A549 (cell line): Measurements from ENCODE around the gene TRIM3. TPM values are rescaled to one million over a fixed set of nuclear protein-coding genes. Genes with fewer than 3 reads are reported as not detected.

Experiments used
- ATAC-seq, 2 experiments: fragments of 200-7000 bp in 1 of 2; fragments of >200 bp in 1 of 2; cut with Nextera tagmentation in 1 of 2; cut with Tn5 transposase in 1 of 2; 3 replicates each; pipeline versions ENCODE4 v1.8.0 to v1.9.1; 2018 to 2020; ENCODE audit warnings: mild to moderate bottlenecking in 1 of 2, moderate library complexity in 1 of 2
- CTCF ChIA-PET: fragments of 300-600 bp; sonication (Branson Sonifier 250); formaldehyde crosslinking; extraction: SDS; loops from one replicate; lab custom pipeline; 2021; ENCODE audit warnings: antibody characterized with exemption, inconsistent platforms; lab: Yijun Ruan, JAX
- POLR2A ChIA-PET: fragments of 350-600 bp; formaldehyde crosslinking; extraction: SDS; loops from one replicate; lab custom pipeline; 2021; ENCODE audit warnings: antibody characterized with exemption, inconsistent platforms; lab: Yijun Ruan, JAX
- DNase-seq, 2 experiments: peaks; one replicate each; pipeline versions ENCODE4 v3.0.0 to v3.0.0-alpha.2; 2011 to 2016; ENCODE audit warnings: low read depth in 1 of 2, low spot score in 1 of 2
- FAIRE-seq: peaks from 2 replicates; lab custom pipeline; 2011; peaks lifted over from hg19 to GRCh38; lab: Jason Lieb, UNC
- H3K27ac ChIP-seq, 2 experiments: fragments of >200 bp; sonication (Bioruptor Twin); formaldehyde crosslinking; 3 replicates each; pipeline ENCODE4 v1.5.1; 2016 to 2017
- H3K4me1 ChIP-seq: fragments of >200 bp; sonication (Bioruptor Twin); formaldehyde crosslinking; 3 replicates; pipeline ENCODE4 v1.6.1; 2016
- H3K4me2 ChIP-seq: fragments of >200 bp; sonication (Bioruptor Twin); formaldehyde crosslinking; 3 replicates; pipeline ENCODE4 v1.6.1; 2016
- H3K4me3 ChIP-seq: fragments of >200 bp; sonication (Bioruptor Twin); formaldehyde crosslinking; 3 replicates; pipeline ENCODE4 v1.5.1; 2016
- H3K9me3 ChIP-seq: fragments of >200 bp; sonication (Bioruptor Twin); formaldehyde crosslinking; 3 replicates; pipeline ENCODE4 v1.6.1; 2016
- BHLHE40 ChIP-seq: IDR thresholded peaks from 2 replicates; pipeline ENCODE4 v1.6.1; 2012; ENCODE audit warnings: low read depth, low read length, inconsistent platforms
- CEBPB ChIP-seq, 2 experiments: fragments of >200 bp in 1 of 2; sonication (Bioruptor Twin) in 1 of 2; formaldehyde crosslinking in 1 of 2; IDR thresholded peaks; 2 replicates each; pipeline ENCODE4 v1.6.1; 2012 to 2016
- CHD2 ChIP-seq: fragments of 150-350 bp; IDR thresholded peaks from 2 replicates; pipeline ENCODE4 v1.6.1; 2014; ENCODE audit warnings: low read length; ENCODE audit not compliant: partially characterized antibody
- CHD4 ChIP-seq: fragments of 200-600 bp; sonication (generic); IDR thresholded peaks from 2 replicates; pipeline ENCODE4 v1.6.1; 2016; ENCODE audit warnings: antibody characterized with exemption, mild to moderate bottlenecking, borderline replicate concordance
- EHF ChIP-seq: fragments of 250-450 bp; sonication (Bioruptor Pico); IDR thresholded peaks from 2 replicates; pipeline ENCODE4 v1.5.0; 2020; ENCODE audit warnings: mild to moderate bottlenecking
- EP300 ChIP-seq, 2 experiments: fragments of >200 bp; sonication (Bioruptor Twin); formaldehyde crosslinking; IDR thresholded peaks; 2 replicates in 1 of 2; 3 replicates in 1 of 2; pipeline ENCODE4 v1.6.1; 2016 to 2017
- ESRRA ChIP-seq: fragments of 150-350 bp; IDR thresholded peaks from 2 replicates; pipeline ENCODE4 v1.6.1; 2014; ENCODE audit warnings: mild to moderate bottlenecking, low read length, borderline replicate concordance
- HDAC2 ChIP-seq: fragments of 200-600 bp; sonication (generic); IDR thresholded peaks from 2 replicates; pipeline ENCODE4 v1.6.1; 2016
- HEYL ChIP-seq: fragments of 250-450 bp; sonication (Bioruptor Pico); IDR thresholded peaks from 2 replicates; pipeline ENCODE4 v1.8.0; 2021; ENCODE audit warnings: mild to moderate bottlenecking, moderate library complexity
- HOXA7 ChIP-seq: fragments of 250-450 bp; sonication (Bioruptor Pico); IDR thresholded peaks from 2 replicates; pipeline ENCODE4 v1.5.0; 2020; ENCODE audit warnings: mild to moderate bottlenecking, moderate library complexity
- HOXB13 ChIP-seq: fragments of 250-450 bp; sonication (Bioruptor Pico); IDR thresholded peaks from 2 replicates; pipeline ENCODE4 v1.5.0; 2020; ENCODE audit warnings: low read depth, mild to moderate bottlenecking, moderate library complexity
- KDM1A ChIP-seq: fragments of 200-600 bp; sonication (generic); IDR thresholded peaks from 2 replicates; pipeline ENCODE4 v1.6.1; 2016; ENCODE audit warnings: low read depth, mild to moderate bottlenecking
- KDM5A ChIP-seq: fragments of 200-600 bp; sonication (generic); IDR thresholded peaks from 2 replicates; pipeline ENCODE4 v1.6.1; 2016; ENCODE audit warnings: antibody characterized with exemption, mild to moderate bottlenecking
- MYC ChIP-seq: IDR thresholded peaks from 2 replicates; pipeline ENCODE4 v1.6.1; 2012; ENCODE audit warnings: mild to moderate bottlenecking, inconsistent platforms, low read length, improper control_type of control experiment, borderline replicate concordance
- POLR2AphosphoS2 ChIP-seq: conservative IDR thresholded peaks from 2 replicates; pipeline ENCODE4 v1.6.1; 2012; ENCODE audit warnings: low read length, improper control_type of control experiment, inconsistent platforms
- RFX5 ChIP-seq: fragments of 450-650 bp; IDR thresholded peaks from 2 replicates; pipeline ENCODE4 v1.7.1; 2014; ENCODE audit warnings: antibody characterized with exemption, mild to moderate bottlenecking, moderate library complexity
- TP53 ChIP-seq: fragments of 250-450 bp; sonication (Bioruptor Pico); IDR thresholded peaks from 2 replicates; pipeline ENCODE4 v1.5.0; 2021; ENCODE audit warnings: mild to moderate bottlenecking, moderate library complexity
- ZC3H11A ChIP-seq: fragments of 450-650 bp; IDR thresholded peaks from 2 replicates; pipeline ENCODE4 v1.6.1; 2014; ENCODE audit warnings: antibody characterized with exemption, mild to moderate bottlenecking
- ZNF302 ChIP-seq: fragments of 250-450 bp; sonication (Bioruptor Pico); IDR thresholded peaks from 2 replicates; pipeline ENCODE4 v1.9.0; 2021; ENCODE audit warnings: inconsistent platforms, mild to moderate bottlenecking, moderate library complexity
- ZSCAN20 ChIP-seq: fragments of 250-450 bp; sonication (Bioruptor Pico); IDR thresholded peaks from 2 replicates; pipeline ENCODE4 v1.8.0; 2022; ENCODE audit warnings: mild to moderate bottlenecking, moderate library complexity
- WGBS: methylation state at CpG from one replicate; pipeline ENCODE4 v1.1.6; 2017; ENCODE audit errors: missing lambda C conversion rate; 5-methylcytosine and 5-hydroxymethylcytosine counted together
- polyA plus RNA-seq, 4 experiments: library from polyadenylated mRNA; depleted of rRNA in 3 of 4; stranded (reverse); fragments of >200 nt; fragmentation: RNase III in 1 of 4; extraction: RNeasy Plus Mini Kit Qiagen cat#74134 plus additional on column Dnase treatment in 1 of 4; gene quantifications; 2 replicates in 3 of 4; 3 replicates in 1 of 4; pipeline ENCODE4 v1.2.3, GENCODE V29; 2011 to 2017
- TF ChIP-seq, protein P1 (sequence below): fragments of 250-450 bp; sonication (Bioruptor Pico); IDR thresholded peaks from 2 replicates; pipeline ENCODE4 v1.5.0; 2020; ENCODE audit warnings: low read depth, mild to moderate bottlenecking, moderate library complexity
- TF ChIP-seq, protein P2 (sequence below): fragments of >200 bp; sonication (Bioruptor Twin); formaldehyde crosslinking; IDR thresholded peaks from 2 replicates; pipeline ENCODE4 v1.6.1; 2016
- TF ChIP-seq, protein P3 (sequence below): IDR thresholded peaks from 2 replicates; pipeline ENCODE4 v1.6.1; 2012
- TF ChIP-seq, protein P4 (sequence below): fragments of >200 bp; sonication (Bioruptor Twin); formaldehyde crosslinking; IDR thresholded peaks from 3 replicates; pipeline ENCODE4 v1.5.1; 2016
- TF ChIP-seq, protein P5 (sequence below): IDR thresholded peaks from 2 replicates; pipeline ENCODE4 v1.6.1; 2012
- TF ChIP-seq, protein P6 (sequence below): fragments of 200-600 bp; sonication (generic); IDR thresholded peaks from 2 replicates; pipeline ENCODE4 v1.6.1; 2016; ENCODE audit warnings: antibody characterized with exemption, mild to moderate bottlenecking, moderate library complexity

TRIM3 gene
- polyA plus RNA-seq, 2 of the 4 experiments (the other 2 are of a cell fraction): 10.0 to 17.5 TPM

DNA sequence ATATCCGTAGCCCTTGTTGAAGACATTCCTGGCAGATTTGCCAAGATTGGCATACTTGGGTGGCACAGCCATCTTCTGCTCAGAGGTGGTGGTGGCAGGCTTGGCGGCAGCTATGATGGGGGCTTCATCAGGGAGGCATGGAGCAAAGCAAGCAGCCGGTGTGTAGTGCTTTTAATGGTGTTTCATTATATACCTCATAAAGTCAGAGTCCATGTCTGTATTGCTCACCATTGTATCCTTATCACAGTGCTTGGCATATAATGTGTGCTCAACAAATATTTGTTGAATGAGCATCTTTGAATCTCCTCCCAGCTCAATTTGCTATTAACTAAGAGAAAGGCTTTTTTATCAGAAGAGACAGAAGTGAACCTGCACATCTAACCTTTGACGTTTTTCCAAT lies 15.6 kb upstream of the TRIM3 start (continued):
- TF ChIP-seq, protein P1, sequence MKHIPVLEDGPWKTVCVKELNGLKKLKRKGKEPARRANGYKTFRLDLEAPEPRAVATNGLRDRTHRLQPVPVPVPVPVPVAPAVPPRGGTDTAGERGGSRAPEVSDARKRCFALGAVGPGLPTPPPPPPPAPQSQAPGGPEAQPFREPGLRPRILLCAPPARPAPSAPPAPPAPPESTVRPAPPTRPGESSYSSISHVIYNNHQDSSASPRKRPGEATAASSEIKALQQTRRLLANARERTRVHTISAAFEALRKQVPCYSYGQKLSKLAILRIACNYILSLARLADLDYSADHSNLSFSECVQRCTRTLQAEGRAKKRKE (CRISPR knock-in tag): no peak

DNA sequence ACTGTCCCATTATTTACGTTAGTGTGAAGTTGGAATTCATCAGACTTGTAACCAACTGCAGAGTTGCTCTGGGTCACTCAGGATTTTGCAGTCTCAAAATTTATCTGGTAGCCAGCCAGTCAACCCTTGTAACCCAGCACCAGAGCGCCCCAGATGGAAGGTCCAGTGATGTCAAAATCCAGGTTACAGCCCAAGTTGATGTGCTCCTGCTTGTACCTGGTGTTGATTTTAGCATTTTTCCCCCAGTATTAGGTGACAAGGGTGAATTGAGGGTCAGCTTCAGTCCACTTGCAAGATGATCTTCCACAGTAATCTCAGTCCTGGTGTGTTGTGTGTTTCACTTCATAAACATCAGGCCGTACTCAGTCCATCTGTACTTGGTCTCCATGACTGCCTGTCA lies 15.1 kb upstream of the TRIM3 start:
- ATAC-seq (no peak; a peak in 1 of 6 replicates), DNase-seq (no peak), FAIRE-seq (no peak)
- TF ChIP-seq CHD2: no peak
- TF ChIP-seq ZSCAN20 (CRISPR knock-in tag): no peak
- no peak for TF ChIP-seq EHF (CRISPR knock-in tag)
- TF ChIP-seq HDAC2: no peak
- no peak for TF ChIP-seq ZNF302 (CRISPR knock-in tag)
- TF ChIP-seq, protein P2, sequence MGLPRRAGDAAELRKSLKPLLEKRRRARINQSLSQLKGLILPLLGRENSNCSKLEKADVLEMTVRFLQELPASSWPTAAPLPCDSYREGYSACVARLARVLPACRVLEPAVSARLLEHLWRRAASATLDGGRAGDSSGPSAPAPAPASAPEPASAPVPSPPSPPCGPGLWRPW: no peak
- TF ChIP-seq POLR2AphosphoS2: no peak
- no peak for TF ChIP-seq ESRRA
- no peak for TF ChIP-seq HEYL (CRISPR knock-in tag)
- no peak for TF ChIP-seq HOXB13
- no peaks in the 10 kb centered on the region for H3K9me3 ChIP-seq
- 97% methylated on average over 3 of the region's 3 CpGs for WGBS
- CTCF ChIA-PET: interaction anchor here (1.2 to 3.0 kb wide), 6 partner anchors 10 to 110 kb away, joined by 3 to 13 read pairs (median 4); no protein-coding TSS in a partner anchor
- no peak overlapping the region for H3K4me3 ChIP-seq
- no peak overlapping the region for H3K27ac ChIP-seq
- H3K4me1 ChIP-seq: peaks cover 9% of the 10 kb centered on the region; the same call in 2 of the 3 replicates
- no peak overlapping the region for H3K4me2 ChIP-seq
- POLR2A ChIA-PET: no interaction called here

DNA sequence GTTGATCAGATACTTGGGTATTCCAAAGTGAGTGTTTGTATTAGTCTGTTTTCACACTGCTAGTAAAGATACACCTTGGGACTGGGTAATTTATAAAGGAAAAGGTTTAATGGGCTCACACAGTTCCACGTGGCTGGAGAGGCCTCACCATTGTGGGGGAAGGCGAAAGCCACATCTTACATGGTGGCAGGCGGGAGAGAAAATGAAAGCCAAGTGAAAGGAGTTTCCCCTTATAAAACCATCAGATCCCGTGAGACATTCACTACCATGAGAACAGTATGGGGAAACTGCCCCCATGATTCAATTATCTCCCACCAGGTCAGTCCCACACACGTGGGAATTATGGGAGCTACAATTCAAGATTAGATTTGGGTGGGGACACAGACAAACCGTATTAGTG lies 14.6 kb upstream of the TRIM3 start:
- H3K4me2 ChIP-seq: no peak overlapping the region
- WGBS: 93% methylated on average over 6 of the region's 6 CpGs
- no peak for DNase-seq
- POLR2A ChIA-PET: interaction anchor here (0.9 kb wide), 1 partner anchor 109 kb away, joined by 3 read pairs; no protein-coding TSS in a partner anchor
- TF ChIP-seq CHD2: no peak
- TF ChIP-seq HDAC2: no peak
- TF ChIP-seq CHD4: no peak
- TF ChIP-seq, protein P2: no peak
- no peak for TF ChIP-seq KDM1A
- TF ChIP-seq ZC3H11A: no peak
- TF ChIP-seq, protein P3, sequence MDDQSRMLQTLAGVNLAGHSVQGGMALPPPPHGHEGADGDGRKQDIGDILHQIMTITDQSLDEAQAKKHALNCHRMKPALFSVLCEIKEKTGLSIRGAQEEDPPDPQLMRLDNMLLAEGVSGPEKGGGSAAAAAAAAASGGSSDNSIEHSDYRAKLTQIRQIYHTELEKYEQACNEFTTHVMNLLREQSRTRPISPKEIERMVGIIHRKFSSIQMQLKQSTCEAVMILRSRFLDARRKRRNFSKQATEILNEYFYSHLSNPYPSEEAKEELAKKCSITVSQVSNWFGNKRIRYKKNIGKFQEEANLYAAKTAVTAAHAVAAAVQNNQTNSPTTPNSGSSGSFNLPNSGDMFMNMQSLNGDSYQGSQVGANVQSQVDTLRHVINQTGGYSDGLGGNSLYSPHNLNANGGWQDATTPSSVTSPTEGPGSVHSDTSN: no peak
- TF ChIP-seq, protein P4, sequence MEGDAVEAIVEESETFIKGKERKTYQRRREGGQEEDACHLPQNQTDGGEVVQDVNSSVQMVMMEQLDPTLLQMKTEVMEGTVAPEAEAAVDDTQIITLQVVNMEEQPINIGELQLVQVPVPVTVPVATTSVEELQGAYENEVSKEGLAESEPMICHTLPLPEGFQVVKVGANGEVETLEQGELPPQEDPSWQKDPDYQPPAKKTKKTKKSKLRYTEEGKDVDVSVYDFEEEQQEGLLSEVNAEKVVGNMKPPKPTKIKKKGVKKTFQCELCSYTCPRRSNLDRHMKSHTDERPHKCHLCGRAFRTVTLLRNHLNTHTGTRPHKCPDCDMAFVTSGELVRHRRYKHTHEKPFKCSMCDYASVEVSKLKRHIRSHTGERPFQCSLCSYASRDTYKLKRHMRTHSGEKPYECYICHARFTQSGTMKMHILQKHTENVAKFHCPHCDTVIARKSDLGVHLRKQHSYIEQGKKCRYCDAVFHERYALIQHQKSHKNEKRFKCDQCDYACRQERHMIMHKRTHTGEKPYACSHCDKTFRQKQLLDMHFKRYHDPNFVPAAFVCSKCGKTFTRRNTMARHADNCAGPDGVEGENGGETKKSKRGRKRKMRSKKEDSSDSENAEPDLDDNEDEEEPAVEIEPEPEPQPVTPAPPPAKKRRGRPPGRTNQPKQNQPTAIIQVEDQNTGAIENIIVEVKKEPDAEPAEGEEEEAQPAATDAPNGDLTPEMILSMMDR: no peak
- no peak for TF ChIP-seq CEBPB (IDR thresholded peaks at IDR 0.05)
- no peak for TF ChIP-seq RFX5
- TF ChIP-seq KDM5A: no peak
- TF ChIP-seq BHLHE40: no peak
- TF ChIP-seq TP53 (CRISPR knock-in tag): no peak
- TF ChIP-seq POLR2AphosphoS2: no peak
- no peak for TF ChIP-seq EP300 (IDR thresholded peaks at IDR 0.05)
- TF ChIP-seq MYC: no peak
- TF ChIP-seq HOXA7 (CRISPR knock-in tag): no peak
- TF ChIP-seq, protein P5, sequence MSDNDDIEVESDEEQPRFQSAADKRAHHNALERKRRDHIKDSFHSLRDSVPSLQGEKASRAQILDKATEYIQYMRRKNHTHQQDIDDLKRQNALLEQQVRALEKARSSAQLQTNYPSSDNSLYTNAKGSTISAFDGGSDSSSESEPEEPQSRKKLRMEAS: no peak
- TF ChIP-seq, protein P6, sequence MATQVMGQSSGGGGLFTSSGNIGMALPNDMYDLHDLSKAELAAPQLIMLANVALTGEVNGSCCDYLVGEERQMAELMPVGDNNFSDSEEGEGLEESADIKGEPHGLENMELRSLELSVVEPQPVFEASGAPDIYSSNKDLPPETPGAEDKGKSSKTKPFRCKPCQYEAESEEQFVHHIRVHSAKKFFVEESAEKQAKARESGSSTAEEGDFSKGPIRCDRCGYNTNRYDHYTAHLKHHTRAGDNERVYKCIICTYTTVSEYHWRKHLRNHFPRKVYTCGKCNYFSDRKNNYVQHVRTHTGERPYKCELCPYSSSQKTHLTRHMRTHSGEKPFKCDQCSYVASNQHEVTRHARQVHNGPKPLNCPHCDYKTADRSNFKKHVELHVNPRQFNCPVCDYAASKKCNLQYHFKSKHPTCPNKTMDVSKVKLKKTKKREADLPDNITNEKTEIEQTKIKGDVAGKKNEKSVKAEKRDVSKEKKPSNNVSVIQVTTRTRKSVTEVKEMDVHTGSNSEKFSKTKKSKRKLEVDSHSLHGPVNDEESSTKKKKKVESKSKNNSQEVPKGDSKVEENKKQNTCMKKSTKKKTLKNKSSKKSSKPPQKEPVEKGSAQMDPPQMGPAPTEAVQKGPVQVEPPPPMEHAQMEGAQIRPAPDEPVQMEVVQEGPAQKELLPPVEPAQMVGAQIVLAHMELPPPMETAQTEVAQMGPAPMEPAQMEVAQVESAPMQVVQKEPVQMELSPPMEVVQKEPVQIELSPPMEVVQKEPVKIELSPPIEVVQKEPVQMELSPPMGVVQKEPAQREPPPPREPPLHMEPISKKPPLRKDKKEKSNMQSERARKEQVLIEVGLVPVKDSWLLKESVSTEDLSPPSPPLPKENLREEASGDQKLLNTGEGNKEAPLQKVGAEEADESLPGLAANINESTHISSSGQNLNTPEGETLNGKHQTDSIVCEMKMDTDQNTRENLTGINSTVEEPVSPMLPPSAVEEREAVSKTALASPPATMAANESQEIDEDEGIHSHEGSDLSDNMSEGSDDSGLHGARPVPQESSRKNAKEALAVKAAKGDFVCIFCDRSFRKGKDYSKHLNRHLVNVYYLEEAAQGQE: no peak
- CTCF ChIA-PET: interaction anchor here (1.0 to 3.0 kb wide), 6 partner anchors 12 to 110 kb away, joined by 3 to 13 read pairs (median 4); no protein-coding TSS in a partner anchor
- no peak overlapping the region for H3K27ac ChIP-seq
- ATAC-seq: no peak
- FAIRE-seq: no peak
- no peak overlapping the region for H3K4me3 ChIP-seq
- H3K4me1 ChIP-seq: peaks cover 9% of the 10 kb centered on the region; the same call in 2 of the 3 replicates
- H3K9me3 ChIP-seq: no peaks in the 10 kb centered on the region
